ENCODE measurements around the gene TUBGCP3. TPM values are rescaled to one million over a fixed set of nuclear protein-coding genes. Genes with fewer than 3 reads are reported as not detected.

TUBGCP3 gene
- total RNA-seq, 1 experiment from 2014 or later, result 51.4 TPM

DNA sequence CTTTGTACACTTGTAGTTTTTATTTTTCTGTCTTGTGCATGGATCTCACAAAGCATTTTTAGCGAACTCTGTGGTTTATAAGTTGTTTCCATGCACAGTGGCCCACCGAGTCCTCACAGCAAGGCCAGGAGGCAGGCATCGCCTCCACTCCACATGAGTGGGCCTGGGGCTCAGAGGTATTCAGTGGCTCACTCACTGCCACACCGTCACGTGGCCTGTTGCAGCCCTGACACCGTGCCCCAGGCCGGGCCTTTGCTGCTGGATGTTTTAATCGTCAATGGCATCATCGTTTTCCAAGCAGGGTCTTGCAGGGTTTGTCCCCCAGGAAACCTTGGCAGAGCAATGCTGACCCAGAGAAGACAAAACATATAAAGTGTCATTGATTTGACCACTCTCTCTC, 152.0 kb downstream of the TUBGCP3 start:
- Histone ChIP-seq H3K27me3 (ENCODE audit: insufficient read depth, low read length) (peaks cover 6% of the 10 kb centered on the region; the same call in 1 of the 2 replicates), H3K9me2 (ENCODE audit: insufficient read depth) (no peaks in the 10 kb centered on the region), H3K9me3 (ENCODE audit: control insufficient read depth in 1 of 2, insufficient read depth in 1 of 2, low read depth in 1 of 2, low read length in 2 of 2) (peaks cover 0 to 12% of the 10 kb centered on the region in 2 experiments; a peak in 2 of 4 replicates), H3K9ac (ENCODE audit: low read length) (no peak overlapping the region), H2AFZ (ENCODE audit: low read depth, low read length, poor library complexity, severe bottlenecking) (no peak overlapping the region), H3K4me2 (ENCODE audit: low read length) (no peak overlapping the region), H3K4me3 (replicated peaks in 1 of 2; ENCODE audit: low read depth in 1 of 2, low read length in 2 of 2) (no peak overlapping the region), H3K79me2 (ENCODE audit: insufficient read depth, low read length) (no peaks in the 10 kb centered on the region), H3K27ac (ENCODE audit: low read depth, low read length) (no peak overlapping the region), H3K4me1 (ENCODE audit: control insufficient read depth in 1 of 2, insufficient read depth in 2 of 2, low read length in 2 of 2) (no peaks in the 10 kb centered on the region), H3K36me3 (ENCODE audit: control insufficient read depth in 1 of 2, insufficient read depth in 2 of 2, low read length in 2 of 2) (no peaks in the 10 kb centered on the region), H4K20me1 (ENCODE audit: insufficient read depth) (no peaks in the 10 kb centered on the region)
- no peak for DNase-seq (ENCODE audit: low read depth, low spot score)
- ATAC-seq, result no peak
- RAD21 ChIA-PET (ENCODE audit: low non-redundant PET in 1 of 2, low total read pairs in 2 of 2, uncharacterized antibody in 2 of 2, unreplicated experiment in 2 of 2), result no interaction called here
- POLR2A ChIA-PET, result no interaction called here
- intact Hi-C loops (cut with micrococcal nuclease), result loop anchor here (10.0 kb wide), 1 partner anchor 331 kb away; no protein-coding TSS in a partner anchor
- CTCF ChIA-PET, result no interaction called here
- no TSS peak for BruUV-seq (replicated peaks)
- TF ChIP-seq EGR1 (IDR thresholded peaks at IDR 0.05; ENCODE audit: low read depth) (no peak), POLR2A (IDR thresholded peaks at IDR 0.05; ENCODE audit: borderline replicate concordance, extremely low read depth, insufficient read depth, insufficient read length) (no peak), SRF (IDR thresholded peaks at IDR 0.05; ENCODE audit: low read depth) (no peak), ZNF274 (IDR thresholded peaks at IDR 0.05; ENCODE audit: low read depth, low read length) (no peak), RAD21 (IDR thresholded peaks at IDR 0.05; ENCODE audit: low read depth) (no peak), SIN3A (IDR thresholded peaks at IDR 0.05; ENCODE audit: low read depth) (no peak), POLR2AphosphoS5 (IDR thresholded peaks at IDR 0.05; ENCODE audit: low read depth, low read length) (no peak), EZH2phosphoT487 (IDR thresholded peaks at IDR 0.05; ENCODE audit: borderline replicate concordance) (no peak), ELF1 (IDR thresholded peaks at IDR 0.05; ENCODE audit: borderline replicate concordance, low read depth) (no peak), CBX3 (IDR thresholded peaks at IDR 0.05; ENCODE audit: low read depth) (no peak), CEBPB (IDR thresholded peaks at IDR 0.05; ENCODE audit: low read depth) (no peak), JUND (IDR thresholded peaks at IDR 0.05) (no peak)
- TF ChIP-seq, protein P1, sequence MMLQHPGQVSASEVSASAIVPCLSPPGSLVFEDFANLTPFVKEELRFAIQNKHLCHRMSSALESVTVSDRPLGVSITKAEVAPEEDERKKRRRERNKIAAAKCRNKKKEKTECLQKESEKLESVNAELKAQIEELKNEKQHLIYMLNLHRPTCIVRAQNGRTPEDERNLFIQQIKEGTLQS (IDR thresholded peaks at IDR 0.05), result no peak
- TF ChIP-seq, protein P2, sequence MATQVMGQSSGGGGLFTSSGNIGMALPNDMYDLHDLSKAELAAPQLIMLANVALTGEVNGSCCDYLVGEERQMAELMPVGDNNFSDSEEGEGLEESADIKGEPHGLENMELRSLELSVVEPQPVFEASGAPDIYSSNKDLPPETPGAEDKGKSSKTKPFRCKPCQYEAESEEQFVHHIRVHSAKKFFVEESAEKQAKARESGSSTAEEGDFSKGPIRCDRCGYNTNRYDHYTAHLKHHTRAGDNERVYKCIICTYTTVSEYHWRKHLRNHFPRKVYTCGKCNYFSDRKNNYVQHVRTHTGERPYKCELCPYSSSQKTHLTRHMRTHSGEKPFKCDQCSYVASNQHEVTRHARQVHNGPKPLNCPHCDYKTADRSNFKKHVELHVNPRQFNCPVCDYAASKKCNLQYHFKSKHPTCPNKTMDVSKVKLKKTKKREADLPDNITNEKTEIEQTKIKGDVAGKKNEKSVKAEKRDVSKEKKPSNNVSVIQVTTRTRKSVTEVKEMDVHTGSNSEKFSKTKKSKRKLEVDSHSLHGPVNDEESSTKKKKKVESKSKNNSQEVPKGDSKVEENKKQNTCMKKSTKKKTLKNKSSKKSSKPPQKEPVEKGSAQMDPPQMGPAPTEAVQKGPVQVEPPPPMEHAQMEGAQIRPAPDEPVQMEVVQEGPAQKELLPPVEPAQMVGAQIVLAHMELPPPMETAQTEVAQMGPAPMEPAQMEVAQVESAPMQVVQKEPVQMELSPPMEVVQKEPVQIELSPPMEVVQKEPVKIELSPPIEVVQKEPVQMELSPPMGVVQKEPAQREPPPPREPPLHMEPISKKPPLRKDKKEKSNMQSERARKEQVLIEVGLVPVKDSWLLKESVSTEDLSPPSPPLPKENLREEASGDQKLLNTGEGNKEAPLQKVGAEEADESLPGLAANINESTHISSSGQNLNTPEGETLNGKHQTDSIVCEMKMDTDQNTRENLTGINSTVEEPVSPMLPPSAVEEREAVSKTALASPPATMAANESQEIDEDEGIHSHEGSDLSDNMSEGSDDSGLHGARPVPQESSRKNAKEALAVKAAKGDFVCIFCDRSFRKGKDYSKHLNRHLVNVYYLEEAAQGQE (IDR thresholded peaks at IDR 0.05; ENCODE audit: low read depth), result no peak
- TF ChIP-seq, protein P3, sequence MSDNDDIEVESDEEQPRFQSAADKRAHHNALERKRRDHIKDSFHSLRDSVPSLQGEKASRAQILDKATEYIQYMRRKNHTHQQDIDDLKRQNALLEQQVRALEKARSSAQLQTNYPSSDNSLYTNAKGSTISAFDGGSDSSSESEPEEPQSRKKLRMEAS (IDR thresholded peaks at IDR 0.05), result no peak
- TF ChIP-seq, protein P4, sequence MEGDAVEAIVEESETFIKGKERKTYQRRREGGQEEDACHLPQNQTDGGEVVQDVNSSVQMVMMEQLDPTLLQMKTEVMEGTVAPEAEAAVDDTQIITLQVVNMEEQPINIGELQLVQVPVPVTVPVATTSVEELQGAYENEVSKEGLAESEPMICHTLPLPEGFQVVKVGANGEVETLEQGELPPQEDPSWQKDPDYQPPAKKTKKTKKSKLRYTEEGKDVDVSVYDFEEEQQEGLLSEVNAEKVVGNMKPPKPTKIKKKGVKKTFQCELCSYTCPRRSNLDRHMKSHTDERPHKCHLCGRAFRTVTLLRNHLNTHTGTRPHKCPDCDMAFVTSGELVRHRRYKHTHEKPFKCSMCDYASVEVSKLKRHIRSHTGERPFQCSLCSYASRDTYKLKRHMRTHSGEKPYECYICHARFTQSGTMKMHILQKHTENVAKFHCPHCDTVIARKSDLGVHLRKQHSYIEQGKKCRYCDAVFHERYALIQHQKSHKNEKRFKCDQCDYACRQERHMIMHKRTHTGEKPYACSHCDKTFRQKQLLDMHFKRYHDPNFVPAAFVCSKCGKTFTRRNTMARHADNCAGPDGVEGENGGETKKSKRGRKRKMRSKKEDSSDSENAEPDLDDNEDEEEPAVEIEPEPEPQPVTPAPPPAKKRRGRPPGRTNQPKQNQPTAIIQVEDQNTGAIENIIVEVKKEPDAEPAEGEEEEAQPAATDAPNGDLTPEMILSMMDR (IDR thresholded peaks at IDR 0.05 in 2 of 3, conservative IDR thresholded peaks at IDR 0.05 in 1 of 3; ENCODE audit: borderline replicate concordance in 1 of 3, insufficient read depth in 1 of 3, low read depth in 2 of 3, low read length in 2 of 3), result no peak

All from HCT116 (cell line).